ENCODE data around the gene SETD5.

- TF ChIP-seq EZH2 (IDR thresholded peaks at IDR 0.05; ENCODE audit: borderline replicate concordance, low read depth, low read length, poor library complexity, severe bottlenecking), result no peak
- no peak for TF ChIP-seq CTCF (conservative IDR thresholded peaks at IDR 0.05; ENCODE audit: low read depth, low read length)
Measured at GRCh38 chr3:9398700-9399336, 1.4 kb downstream of the SETD5 start.

Data from A673 (cell line).